Measurements from ENCODE around the gene NCK2.

DNA sequence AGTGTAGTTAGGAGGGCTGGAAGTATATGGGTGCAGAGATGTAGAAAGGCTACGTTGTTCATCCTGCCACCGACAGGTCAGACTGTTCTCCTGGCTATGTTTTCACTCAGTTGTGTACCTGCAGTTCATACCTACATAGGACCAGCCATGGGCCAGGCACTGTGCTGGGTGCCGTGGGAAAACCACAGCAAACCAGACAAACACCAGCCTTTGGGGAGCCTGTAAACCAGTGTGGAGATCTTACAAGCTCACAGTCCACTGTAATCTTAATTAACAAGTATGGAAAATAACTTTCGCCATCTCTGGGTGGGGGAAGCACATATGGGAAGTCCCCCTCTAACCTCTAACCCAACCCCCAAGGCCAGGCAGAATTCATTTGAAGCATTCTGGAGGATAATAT lies 12.7 kb downstream of the NCK2 start:
- TF ChIP-seq, protein P1, sequence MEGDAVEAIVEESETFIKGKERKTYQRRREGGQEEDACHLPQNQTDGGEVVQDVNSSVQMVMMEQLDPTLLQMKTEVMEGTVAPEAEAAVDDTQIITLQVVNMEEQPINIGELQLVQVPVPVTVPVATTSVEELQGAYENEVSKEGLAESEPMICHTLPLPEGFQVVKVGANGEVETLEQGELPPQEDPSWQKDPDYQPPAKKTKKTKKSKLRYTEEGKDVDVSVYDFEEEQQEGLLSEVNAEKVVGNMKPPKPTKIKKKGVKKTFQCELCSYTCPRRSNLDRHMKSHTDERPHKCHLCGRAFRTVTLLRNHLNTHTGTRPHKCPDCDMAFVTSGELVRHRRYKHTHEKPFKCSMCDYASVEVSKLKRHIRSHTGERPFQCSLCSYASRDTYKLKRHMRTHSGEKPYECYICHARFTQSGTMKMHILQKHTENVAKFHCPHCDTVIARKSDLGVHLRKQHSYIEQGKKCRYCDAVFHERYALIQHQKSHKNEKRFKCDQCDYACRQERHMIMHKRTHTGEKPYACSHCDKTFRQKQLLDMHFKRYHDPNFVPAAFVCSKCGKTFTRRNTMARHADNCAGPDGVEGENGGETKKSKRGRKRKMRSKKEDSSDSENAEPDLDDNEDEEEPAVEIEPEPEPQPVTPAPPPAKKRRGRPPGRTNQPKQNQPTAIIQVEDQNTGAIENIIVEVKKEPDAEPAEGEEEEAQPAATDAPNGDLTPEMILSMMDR (conservative IDR thresholded peaks at IDR 0.05; ENCODE audit: low read length) = no peak
- no peak for TF ChIP-seq EZH2phosphoT487 (IDR thresholded peaks at IDR 0.05; ENCODE audit: borderline replicate concordance)

Measured in Loucy (cell line).